Kidney (tissue), 14 donors: ENCODE measurements around the gene LINGO4. TPM values are rescaled to one million over a fixed set of nuclear protein-coding genes. Genes with fewer than 3 reads are reported as not detected.

Source experiments
- DNase-seq, 5 donors: peaks; one replicate each; pipeline ENCODE4 v3.0.0-alpha.2; 2013 to 2020
- FAIRE-seq: peaks from 2 replicates; lab custom pipeline; 2012; peaks lifted over from hg19 to GRCh38; lab: Jason Lieb, UNC
- H3K27ac ChIP-seq, 2 donors: one replicate each; pipeline ENCODE4 v1.7.0; 2013; ENCODE audit warnings: low read depth in 2 of 2, low read length in 2 of 2, inconsistent platforms in 1 of 2
- H3K27me3 ChIP-seq: one replicate; pipeline ENCODE4 v1.7.1; 2013; ENCODE audit warnings: low read length, inconsistent platforms; ENCODE audit not compliant: control insufficient read depth, insufficient read depth
- H3K36me3 ChIP-seq, 3 donors: one replicate each; pipeline versions ENCODE4 v1.7.0 to v1.7.1; 2013; ENCODE audit warnings: low read length in 3 of 3, control low read depth in 1 of 3, inconsistent platforms in 1 of 3; ENCODE audit not compliant: insufficient read depth in 3 of 3, control insufficient read depth in 2 of 3
- H3K4me1 ChIP-seq, 3 donors: one replicate each; pipeline versions ENCODE4 v1.7.0 to v1.7.1; 2013; ENCODE audit warnings: low read length in 3 of 3, inconsistent platforms in 1 of 3, low read depth in 1 of 3; ENCODE audit not compliant: control insufficient read depth in 2 of 3, insufficient read depth in 2 of 3
- H3K4me3 ChIP-seq, 3 donors: one replicate each; pipeline versions ENCODE4 v1.7.0 to v1.8.1; 2013; ENCODE audit warnings: low read length in 3 of 3, control low read depth in 1 of 3, inconsistent platforms in 1 of 3
- H3K9ac ChIP-seq, 3 donors: one replicate each; pipeline versions ENCODE4 v1.7.0 to v1.7.1; 2013; ENCODE audit warnings: low read length in 3 of 3, control low read depth in 1 of 3, inconsistent platforms in 1 of 3
- H3K9me3 ChIP-seq, 3 donors: one replicate each; pipeline versions ENCODE4 v1.7.0 to v1.7.1; 2013; ENCODE audit warnings: low read length in 3 of 3, control low read depth in 1 of 3, inconsistent platforms in 1 of 3; ENCODE audit not compliant: control insufficient read depth in 2 of 3, insufficient read depth in 1 of 3
- CTCF ChIP-seq: IDR thresholded peaks from 3 replicates; pipeline ENCODE4 v1.5.1; 2012; ENCODE audit warnings: mild to moderate bottlenecking, moderate library complexity, borderline replicate concordance; ENCODE audit not compliant: insufficient read depth; ENCODE audit errors: extremely low read depth
- intact Hi-C: fragments of 100-400 bp; cut with DNase I; formaldehyde crosslinking; loops from one replicate; pipeline ENCODE4 v1.11.1; 2022
- polyA plus RNA-seq: library from polyadenylated mRNA; stranded (reverse); fragments of 350-450 nt; fragmentation: Illumina TruSeq; extraction: RNeasy Lipid Tissue Mini Kit (QIAGEN cat#74804); gene quantifications from one replicate; pipeline ENCODE4 v1.2.3, GENCODE V29; 2014; ENCODE audit warnings: low read depth, low replicate concordance; ENCODE audit not compliant: insufficient read depth
- total RNA-seq: library from RNA; stranded (reverse); fragmentation: NEBNext Ultra II Directional; extraction: Animal tissue kit (Norgen Biotek cat#: 25700); gene quantifications from one replicate; pipeline ENCODE4 v1.2.1, GENCODE V29; 2021
- donor health status: control.
- donor health status: control.
- donor health status: control.
- donor health status: control.
- donor health status: control.
- donor health status: DM: yes; HTN: yes; CAD: no.
- donor health status: Normal renal cell carcinoma (clear cell type).

The LINGO4 gene
- total and polyA plus RNA-seq, 2 donors from 2014 or later: 0.32 to 0.41 TPM

- H3K9me3 ChIP-seq: no peaks in the 10 kb centered on the region
- no peaks in the 10 kb centered on the region for H3K36me3 ChIP-seq
- H3K9ac ChIP-seq: no peak overlapping the region
- peaks cover 0 to 10% (median 7%) of the 10 kb centered on the region in 3 donors for H3K4me1 ChIP-seq
- peaks cover 18% of the 10 kb centered on the region for H3K27me3 ChIP-seq
- H3K4me3 ChIP-seq: no peak overlapping the region
- intact Hi-C loops: no loop called here
- no peak for FAIRE-seq
- H3K27ac ChIP-seq: no peak overlapping the region
- TF ChIP-seq CTCF: no peak
- no peak for DNase-seq
Measured at GRCh38 chr1:151843398-151843797, 38.2 kb upstream of the LINGO4 start.

- Histone ChIP-seq H3K9me3 (no peaks in the 10 kb centered on the region), H3K4me3 (no peak overlapping the region), H3K27ac (no peak overlapping the region), H3K36me3 (no peaks in the 10 kb centered on the region), H3K4me1 (peaks cover 0 to 21% (median 17%) of the 10 kb centered on the region in 3 donors), H3K9ac (no peak overlapping the region), H3K27me3 (peaks cover 26% of the 10 kb centered on the region)
- intact Hi-C loops: no loop called here
- TF ChIP-seq CTCF: no peak
- FAIRE-seq (no peak), DNase-seq (no peak)
Measured at GRCh38 chr1:151841141-151841540, 35.9 kb upstream of the LINGO4 start.

GRCh38 chr1:151840421-151840820, 35.2 kb upstream of the LINGO4 start:
- no peaks in the 10 kb centered on the region for H3K9me3 ChIP-seq
- intact Hi-C loops: no loop called here
- peaks cover 26% of the 10 kb centered on the region for H3K27me3 ChIP-seq
- H3K9ac ChIP-seq: peak overlapping the region in 1 of 3 donors; percentile 81
- H3K36me3 ChIP-seq: no peaks in the 10 kb centered on the region
- FAIRE-seq (no peak), DNase-seq (no peak)
- H3K4me3 ChIP-seq: peak overlapping the region in 1 of 3 donors; percentile 56
- peaks cover 0 to 27% (median 20%) of the 10 kb centered on the region in 3 donors for H3K4me1 ChIP-seq
- H3K27ac ChIP-seq: peak overlapping the region in 1 of 2 donors; percentile 78
- TF ChIP-seq CTCF: no peak
